Stomach smooth muscle (tissue), 2 donors: ENCODE measurements around the gene BOLA1.
A peak's percentile ranks its signal among the peaks of the same experiment; 100 is the strongest.

Experiments
- H3K27ac ChIP-seq: one replicate; pipeline ENCODE4 v1.7.0; 2013; ENCODE audit warnings: mild to moderate bottlenecking, low read length, inconsistent platforms
- H3K27me3 ChIP-seq, 2 donors: one replicate each; pipeline ENCODE4 v1.7.0; 2013; ENCODE audit warnings: low read length in 2 of 2; ENCODE audit not compliant: insufficient read depth in 2 of 2, control insufficient read depth in 1 of 2
- H3K36me3 ChIP-seq, 2 donors: one replicate each; pipeline ENCODE4 v1.7.0; 2013; ENCODE audit warnings: low read length in 2 of 2; ENCODE audit not compliant: control insufficient read depth in 2 of 2, insufficient read depth in 2 of 2
- H3K4me1 ChIP-seq: one replicate; pipeline ENCODE4 v1.7.0; 2013; ENCODE audit warnings: low read length; ENCODE audit not compliant: control insufficient read depth, insufficient read depth
- H3K4me3 ChIP-seq, 2 donors: one replicate each; pipeline ENCODE4 v1.7.0; 2013; ENCODE audit warnings: low read length in 2 of 2
- H3K9ac ChIP-seq, 2 donors: one replicate each; pipeline ENCODE4 v1.7.0; 2013; ENCODE audit warnings: low read length in 2 of 2, mild to moderate bottlenecking in 1 of 2
- H3K9me3 ChIP-seq, 2 donors: one replicate each; pipeline ENCODE4 v1.7.0; 2013; ENCODE audit warnings: low read length in 2 of 2; ENCODE audit not compliant: control insufficient read depth in 2 of 2
- donor health status: healthy.
- donor health status: Pancreatic carcinoma.

Gene BOLA1

DNA sequence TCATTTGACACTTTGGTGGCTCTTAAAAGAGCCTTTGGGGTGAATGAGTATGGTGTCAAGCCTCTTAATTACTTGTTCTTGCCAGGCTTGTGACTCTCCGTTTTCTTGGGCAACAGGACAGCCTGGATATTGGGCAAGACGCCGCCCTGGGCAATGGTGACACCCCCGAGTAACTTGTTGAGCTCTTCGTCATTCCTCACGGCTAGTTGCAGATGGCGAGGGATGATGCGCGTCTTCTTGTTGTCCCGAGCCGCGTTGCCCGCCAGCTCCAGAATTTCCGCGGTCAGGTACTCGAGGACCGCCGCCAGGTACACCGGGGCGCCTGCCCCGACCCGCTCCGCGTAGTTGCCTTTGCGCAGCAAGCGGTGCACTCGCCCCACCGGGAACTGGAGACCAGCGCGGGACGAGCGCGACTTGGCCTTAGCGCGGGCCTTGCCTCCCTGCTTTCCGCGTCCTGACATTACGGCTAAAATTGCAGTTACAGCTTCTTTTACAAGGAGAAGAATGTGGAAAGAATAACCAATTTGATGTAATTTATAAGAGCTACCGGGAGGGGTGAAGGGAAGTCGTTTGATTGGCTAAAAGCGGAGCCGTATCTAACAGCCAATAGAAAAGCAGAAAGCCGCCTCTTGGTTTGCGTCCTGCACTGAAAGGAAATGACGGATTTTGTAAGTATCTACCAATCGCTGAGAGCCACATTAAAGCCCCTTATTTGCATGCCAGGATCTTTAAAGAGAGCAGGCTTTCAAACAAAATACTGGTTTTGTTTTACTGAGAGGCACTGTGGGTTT lies 11.7 kb upstream of the BOLA1 start:
- H3K9me3 ChIP-seq = no peaks in the 10 kb centered on the region
- peak overlapping the region; percentile 82 to 98 for H3K9ac ChIP-seq
- H3K27ac ChIP-seq = peak overlapping the region; percentile 99
- peak overlapping the region; percentile 66 to 89 for H3K4me3 ChIP-seq
- H3K4me1 ChIP-seq = peaks cover 12% of the 10 kb centered on the region
- no peaks in the 10 kb centered on the region for H3K36me3 ChIP-seq
- no peaks in the 10 kb centered on the region for H3K27me3 ChIP-seq

GRCh38 chr1:149888247-149888998 lies 10.9 kb upstream of the BOLA1 start:
- no peaks in the 10 kb centered on the region for H3K9me3 ChIP-seq
- no peaks in the 10 kb centered on the region for H3K27me3 ChIP-seq
- no peaks in the 10 kb centered on the region for H3K36me3 ChIP-seq
- H3K9ac ChIP-seq = peak overlapping the region; percentile 82 to 93
- peaks cover 12% of the 10 kb centered on the region for H3K4me1 ChIP-seq
- peak overlapping the region; percentile 66 to 89 for H3K4me3 ChIP-seq
- H3K27ac ChIP-seq = peak overlapping the region; percentile 99

- H3K9ac ChIP-seq = peak overlapping the region; percentile 82 to 93
- H3K4me1 ChIP-seq = peaks cover 10% of the 10 kb centered on the region
- H3K27ac ChIP-seq = peak overlapping the region; percentile 99
Measured at GRCh38 chr1:149888999-149889289, 10.4 kb upstream of the BOLA1 start.

GRCh38 chr1:149896575-149896974 lies 2.8 kb upstream of the BOLA1 start:
- Histone ChIP-seq H3K4me1 (peaks cover 16% of the 10 kb centered on the region), H3K4me3 (no peak overlapping the region), H3K27ac (no peak overlapping the region), H3K27me3 (no peaks in the 10 kb centered on the region), H3K36me3 (no peaks in the 10 kb centered on the region), H3K9me3 (no peaks in the 10 kb centered on the region), H3K9ac (no peak overlapping the region)

More at GRCh38 chr1:149888999-149889289, 10.4 kb upstream of the BOLA1 start:
- Histone ChIP-seq H3K36me3 (no peaks in the 10 kb centered on the region), H3K9me3 (no peaks in the 10 kb centered on the region), H3K27me3 (no peaks in the 10 kb centered on the region), H3K4me3 (peak overlapping the region; percentile 66 to 89)

DNA sequence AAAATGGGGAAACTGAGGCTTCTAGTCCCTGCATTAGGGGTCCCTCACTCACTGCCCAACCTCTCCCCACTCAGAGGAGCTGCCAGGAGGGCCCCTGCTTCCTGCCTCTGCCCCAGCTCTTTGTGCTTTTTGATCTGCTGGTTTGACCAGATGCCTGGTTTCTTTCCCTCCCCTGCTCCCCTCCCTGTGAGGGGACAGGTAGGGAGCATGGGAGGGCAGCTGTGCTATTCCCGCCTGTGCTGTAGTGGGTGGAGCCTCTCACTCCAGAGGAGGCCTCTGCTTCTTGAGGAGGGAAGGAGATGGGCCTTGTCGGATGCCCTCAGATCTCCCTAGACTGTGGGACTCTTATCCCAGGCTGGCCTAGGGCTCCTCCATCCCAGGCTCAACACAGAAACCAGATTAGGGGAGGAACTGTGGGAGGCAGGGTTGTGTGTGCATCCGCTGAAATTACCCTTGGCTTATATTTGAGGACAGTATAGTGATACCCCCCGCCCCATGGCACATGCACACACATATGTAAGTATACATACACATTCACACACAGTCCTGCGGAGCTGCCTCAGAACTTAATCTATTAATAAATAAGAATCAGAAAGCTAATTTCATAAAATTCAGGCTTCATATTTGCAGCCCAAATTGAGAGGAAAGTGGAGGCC lies 4.6 kb downstream of the BOLA1 start:
- Histone ChIP-seq H3K4me1 (peaks cover 15% of the 10 kb centered on the region), H3K9me3 (no peaks in the 10 kb centered on the region), H3K4me3 (no peak overlapping the region), H3K36me3 (peaks cover 0 to 9% of the 10 kb centered on the region in 2 donors), H3K9ac (no peak overlapping the region), H3K27ac (no peak overlapping the region), H3K27me3 (no peaks in the 10 kb centered on the region)

GRCh38 chr1:149906570-149907075 lies 7.3 kb downstream of the BOLA1 start:
- no peaks in the 10 kb centered on the region for H3K27me3 ChIP-seq
- no peak overlapping the region for H3K9ac ChIP-seq
- H3K4me3 ChIP-seq = no peak overlapping the region
- no peaks in the 10 kb centered on the region for H3K9me3 ChIP-seq
- no peak overlapping the region for H3K27ac ChIP-seq
- H3K4me1 ChIP-seq = no peaks in the 10 kb centered on the region
- peaks cover 0 to 11% of the 10 kb centered on the region in 2 donors for H3K36me3 ChIP-seq

GRCh38 chr1:149914545-149914944 lies 15.2 kb downstream of the BOLA1 start:
- H3K4me3 ChIP-seq = no peak overlapping the region
- H3K9ac ChIP-seq = no peak overlapping the region
- H3K9me3 ChIP-seq = no peaks in the 10 kb centered on the region
- no peaks in the 10 kb centered on the region for H3K36me3 ChIP-seq
- H3K27ac ChIP-seq = no peak overlapping the region
- peaks cover 0 to 3% of the 10 kb centered on the region in 2 donors for H3K27me3 ChIP-seq
- H3K4me1 ChIP-seq = peaks cover 14% of the 10 kb centered on the region

- H3K36me3 ChIP-seq = no peaks in the 10 kb centered on the region
- H3K9ac ChIP-seq = no peak overlapping the region
- no peak overlapping the region for H3K27ac ChIP-seq
- H3K9me3 ChIP-seq = no peaks in the 10 kb centered on the region
- H3K4me1 ChIP-seq = peaks cover 14% of the 10 kb centered on the region
- H3K27me3 ChIP-seq = peaks cover 0 to 3% of the 10 kb centered on the region in 2 donors
- no peak overlapping the region for H3K4me3 ChIP-seq
Measured at GRCh38 chr1:149915429-149916192, 16.2 kb downstream of the BOLA1 start.

DNA sequence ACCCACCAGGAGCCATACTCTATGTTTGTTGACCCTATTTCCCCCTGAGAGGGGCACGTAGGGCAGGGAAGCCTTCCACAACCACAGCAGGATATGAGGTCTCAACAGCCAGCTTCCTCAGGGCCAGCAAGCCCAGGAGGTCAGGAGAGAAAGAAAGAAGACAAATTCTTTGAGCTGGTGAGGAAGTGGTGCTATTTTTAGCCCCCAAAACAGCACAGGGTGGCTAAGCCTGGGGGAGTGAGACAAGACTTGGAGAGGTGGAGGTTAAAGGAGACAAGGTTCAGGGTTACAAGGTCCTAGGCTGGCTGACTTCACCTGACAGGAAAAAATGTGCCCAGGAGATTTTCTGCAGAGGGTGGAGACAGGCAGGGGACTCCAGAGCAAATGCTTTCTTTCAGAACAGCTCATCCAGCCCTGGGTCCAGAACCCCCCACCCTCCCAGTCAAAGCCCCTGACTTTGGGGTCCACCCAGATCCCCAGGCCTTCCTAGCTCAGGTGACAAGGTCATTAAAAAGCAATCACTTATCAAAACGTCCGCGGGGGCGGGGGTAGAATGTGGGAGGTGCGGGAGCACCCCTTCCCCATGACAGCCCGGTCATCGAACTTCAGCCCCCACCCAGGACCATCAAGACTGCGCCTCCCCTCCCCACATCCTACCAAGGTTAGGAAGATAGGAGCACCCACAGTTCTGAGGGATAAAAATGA lies 17.0 kb downstream of the BOLA1 start:
- H3K4me3 ChIP-seq = peak overlapping the region; percentile 48 to 79
- H3K36me3 ChIP-seq = no peaks in the 10 kb centered on the region
- H3K4me1 ChIP-seq = peaks cover 14% of the 10 kb centered on the region
- peaks cover 0 to 3% of the 10 kb centered on the region in 2 donors for H3K27me3 ChIP-seq
- H3K9ac ChIP-seq = peak overlapping the region; percentile 29 to 76
- no peak overlapping the region for H3K27ac ChIP-seq
- no peaks in the 10 kb centered on the region for H3K9me3 ChIP-seq

DNA sequence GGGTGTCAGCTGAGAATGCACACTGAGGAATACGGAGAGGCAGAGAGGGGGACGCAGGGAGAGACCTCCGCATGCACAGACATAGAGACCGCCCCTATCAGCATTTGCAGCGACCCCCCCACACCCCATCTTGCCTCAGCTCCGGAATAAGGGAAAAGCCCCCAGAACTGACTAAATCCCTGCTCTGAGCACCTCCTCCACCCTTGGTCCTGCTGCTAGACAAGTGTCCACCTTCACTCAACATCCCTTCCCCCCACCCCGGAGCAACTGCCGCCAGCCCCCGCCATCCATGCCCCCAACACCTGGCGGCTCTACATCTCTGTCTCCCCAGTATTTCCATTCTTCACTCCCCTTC lies 17.5 kb downstream of the BOLA1 start:
- peak overlapping the region; percentile 79 to 84 for H3K4me3 ChIP-seq
- H3K27ac ChIP-seq = no peak overlapping the region
- H3K9me3 ChIP-seq = no peaks in the 10 kb centered on the region
- H3K27me3 ChIP-seq = peaks cover 0 to 3% of the 10 kb centered on the region in 2 donors
- peaks cover 14% of the 10 kb centered on the region for H3K4me1 ChIP-seq
- peak overlapping the region in 1 of 2 donors; percentile 76 for H3K9ac ChIP-seq
- no peaks in the 10 kb centered on the region for H3K36me3 ChIP-seq
